Smooth muscle cell (in vitro differentiated cells): Measurements from ENCODE around the gene DENND6B. TPM values are rescaled to one million over a fixed set of nuclear protein-coding genes. Genes with fewer than 3 reads are reported as not detected.
"Not testable (repeated sequence)": the region's sequence is repeated elsewhere in the genome, so short reads cannot be mapped to it uniquely, and the experiment has no call there.

ENCODE experiments used
- DNase-seq: peaks from one replicate; lab custom pipeline; 2025; ENCODE audit not compliant: unreplicated experiment; lab: John Stamatoyannopoulos, UW
- H2AFZ ChIP-seq: fragments of 200-600 bp; sonication (generic); 2 replicates; pipeline ENCODE4 v1.6.0; 2016; ENCODE audit warnings: antibody characterized with exemption, low read depth, mild to moderate bottlenecking
- H3F3A ChIP-seq: fragments of 200-600 bp; sonication (generic); 2 replicates; pipeline ENCODE4 v1.6.0; 2017; ENCODE audit warnings: antibody characterized with exemption, low read depth
- H3K27ac ChIP-seq: fragments of 200-600 bp; sonication (generic); 2 replicates; pipeline ENCODE4 v1.5.1; 2016; ENCODE audit warnings: low read depth, mild to moderate bottlenecking
- H3K27me3 ChIP-seq: fragments of 200-600 bp; sonication (generic); 2 replicates; pipeline ENCODE4 v1.6.1; 2016; ENCODE audit warnings: low read depth, mild to moderate bottlenecking
- H3K36me3 ChIP-seq: fragments of 200-600 bp; sonication (generic); 2 replicates; pipeline ENCODE4 v1.5.1; 2016; ENCODE audit warnings: low read depth
- H3K4me1 ChIP-seq: fragments of 200-600 bp; sonication (generic); 2 replicates; pipeline ENCODE4 v1.5.1; 2016; ENCODE audit warnings: low read depth
- H3K4me2 ChIP-seq: fragments of 200-600 bp; sonication (generic); 2 replicates; pipeline ENCODE4 v1.6.0; 2016; ENCODE audit warnings: mild to moderate bottlenecking
- H3K4me3 ChIP-seq: fragments of 200-600 bp; sonication (generic); 2 replicates; pipeline ENCODE4 v1.5.1; 2016; ENCODE audit warnings: mild to moderate bottlenecking
- H3K79me2 ChIP-seq: fragments of 200-600 bp; sonication (generic); 2 replicates; pipeline ENCODE4 v1.6.0; 2016; ENCODE audit warnings: low read depth, mild to moderate bottlenecking
- H3K9ac ChIP-seq: fragments of 200-600 bp; sonication (generic); 2 replicates; pipeline ENCODE4 v1.6.0; 2016; ENCODE audit warnings: low read depth
- H3K9me3 ChIP-seq: fragments of 200-600 bp; sonication (generic); replicated peaks from 2 replicates; pipeline ENCODE4 v1.5.1; 2016; ENCODE audit warnings: low read depth
- H4K20me1 ChIP-seq: fragments of 200-600 bp; sonication (generic); 2 replicates; pipeline ENCODE4 v1.6.0; 2016; ENCODE audit warnings: low read depth
- WGBS: methylation state at CpG from one replicate; pipeline ENCODE4 v1.1.7; 2016; ENCODE audit warnings: low lambda C conversion rate; 5-methylcytosine and 5-hydroxymethylcytosine counted together
- polyA plus RNA-seq: library from polyadenylated mRNA; unstranded; fragments of >200 nt; fragmentation: Nextera tagmentation; extraction: Ambion mirVana; gene quantifications from 2 replicates; pipeline ENCODE4 v1.2.1, GENCODE V29; 2016
- total RNA-seq: library from RNA; depleted of rRNA; stranded (reverse); fragments of >200 nt; gene quantifications from 2 replicates; pipeline ENCODE4 v1.2.3, GENCODE V29; 2014
- TF ChIP-seq, protein P1 (sequence below): fragments of 200-600 bp; sonication (generic); IDR thresholded peaks from 2 replicates; pipeline ENCODE4 v1.5.1; 2017; ENCODE audit warnings: borderline replicate concordance, mild to moderate bottlenecking, antibody characterized with exemption; ENCODE audit not compliant: insufficient read depth, poor library complexity, severe bottlenecking

The DENND6B gene
- total and polyA plus RNA-seq, 2 experiments from 2014 or later, result 3.1 to 7.8 TPM

DNA sequence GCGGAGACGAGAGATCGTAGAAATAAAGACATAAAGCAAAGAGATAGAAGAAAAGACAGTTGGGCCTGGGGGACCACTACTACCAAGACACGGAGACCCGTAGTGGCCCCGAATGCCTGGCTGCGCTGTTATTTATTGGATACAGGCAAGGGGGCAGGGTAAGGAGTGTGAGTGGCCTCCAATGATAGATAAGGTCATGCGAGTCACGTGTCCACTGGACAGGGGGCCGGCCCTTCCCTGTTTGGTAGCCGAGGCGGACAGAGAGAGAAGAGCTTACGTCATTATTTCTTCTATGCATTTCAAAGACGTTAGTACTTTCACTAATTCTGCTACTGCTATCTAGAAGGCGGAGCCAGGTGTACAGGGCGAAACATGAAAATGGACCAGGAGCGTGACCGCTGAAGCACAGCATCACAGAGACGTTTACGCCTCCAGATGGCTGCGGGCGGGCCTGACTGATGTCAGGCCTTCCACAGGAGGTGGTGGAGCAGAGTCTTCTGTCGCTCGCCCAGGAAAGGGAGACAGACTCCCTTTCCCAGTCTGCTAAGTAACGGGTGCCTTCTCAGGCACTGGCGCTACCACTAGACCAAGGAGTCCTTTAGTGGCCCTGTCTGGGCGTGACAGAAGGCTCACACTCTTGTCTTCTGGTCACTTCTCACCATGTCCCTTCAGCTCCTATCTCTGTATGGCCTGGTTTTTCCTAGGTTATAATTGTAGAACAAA, 41.1 kb upstream of the DENND6B start:
- Histone ChIP-seq H3K4me3 (no peak overlapping the region), H3F3A (peaks cover 5% of the 10 kb centered on the region), H3K27ac (no peak overlapping the region), H3K4me2 (no peak overlapping the region), H4K20me1 (peaks cover 78% of the 10 kb centered on the region), H3K79me2 (peaks cover 61% of the 10 kb centered on the region), H3K27me3 (no peaks in the 10 kb centered on the region), H2AFZ (no peak overlapping the region), H3K4me1 (no peaks in the 10 kb centered on the region), H3K36me3 (no peaks in the 10 kb centered on the region), H3K9ac (no peak overlapping the region), H3K9me3 (no peaks in the 10 kb centered on the region)
- TF ChIP-seq, protein P1, sequence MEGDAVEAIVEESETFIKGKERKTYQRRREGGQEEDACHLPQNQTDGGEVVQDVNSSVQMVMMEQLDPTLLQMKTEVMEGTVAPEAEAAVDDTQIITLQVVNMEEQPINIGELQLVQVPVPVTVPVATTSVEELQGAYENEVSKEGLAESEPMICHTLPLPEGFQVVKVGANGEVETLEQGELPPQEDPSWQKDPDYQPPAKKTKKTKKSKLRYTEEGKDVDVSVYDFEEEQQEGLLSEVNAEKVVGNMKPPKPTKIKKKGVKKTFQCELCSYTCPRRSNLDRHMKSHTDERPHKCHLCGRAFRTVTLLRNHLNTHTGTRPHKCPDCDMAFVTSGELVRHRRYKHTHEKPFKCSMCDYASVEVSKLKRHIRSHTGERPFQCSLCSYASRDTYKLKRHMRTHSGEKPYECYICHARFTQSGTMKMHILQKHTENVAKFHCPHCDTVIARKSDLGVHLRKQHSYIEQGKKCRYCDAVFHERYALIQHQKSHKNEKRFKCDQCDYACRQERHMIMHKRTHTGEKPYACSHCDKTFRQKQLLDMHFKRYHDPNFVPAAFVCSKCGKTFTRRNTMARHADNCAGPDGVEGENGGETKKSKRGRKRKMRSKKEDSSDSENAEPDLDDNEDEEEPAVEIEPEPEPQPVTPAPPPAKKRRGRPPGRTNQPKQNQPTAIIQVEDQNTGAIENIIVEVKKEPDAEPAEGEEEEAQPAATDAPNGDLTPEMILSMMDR, result no peak
- 95% methylated on average over 27 of the region's 27 CpGs for WGBS
- no peak for DNase-seq

DNA sequence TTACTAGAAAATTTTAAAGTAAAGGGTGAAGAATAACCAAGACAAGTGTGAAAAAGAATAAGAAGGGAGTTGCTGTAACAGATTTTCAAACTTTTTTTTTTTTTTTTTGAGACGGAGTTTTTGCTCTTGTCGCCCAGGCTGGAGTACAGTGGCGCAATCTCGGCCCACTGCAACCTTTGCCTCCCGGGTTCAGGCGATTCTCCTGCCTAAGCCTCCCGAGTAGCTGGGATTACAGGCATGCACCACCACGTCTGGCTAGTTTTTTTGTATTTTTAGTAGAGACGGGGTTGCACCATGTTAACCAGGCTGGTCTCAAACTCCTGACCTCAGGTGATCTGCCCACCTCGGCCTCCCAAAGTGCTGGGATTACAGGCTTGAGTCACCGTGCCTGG, 37.0 kb upstream of the DENND6B start:
- not testable (repeated sequence) for H3K27me3 ChIP-seq, H3K27ac ChIP-seq, H3K4me2 ChIP-seq, H3K9ac ChIP-seq, DNase-seq, H3F3A ChIP-seq, H3K4me1 ChIP-seq, H3K36me3 ChIP-seq, H3K9me3 ChIP-seq, H2AFZ ChIP-seq, H3K4me3 ChIP-seq
- WGBS, result 96% methylated on average over 11 of the region's 11 CpGs
- Histone ChIP-seq H4K20me1 (peaks cover 95% of the 10 kb centered on the region), H3K79me2 (peaks cover 89% of the 10 kb centered on the region)

DNA sequence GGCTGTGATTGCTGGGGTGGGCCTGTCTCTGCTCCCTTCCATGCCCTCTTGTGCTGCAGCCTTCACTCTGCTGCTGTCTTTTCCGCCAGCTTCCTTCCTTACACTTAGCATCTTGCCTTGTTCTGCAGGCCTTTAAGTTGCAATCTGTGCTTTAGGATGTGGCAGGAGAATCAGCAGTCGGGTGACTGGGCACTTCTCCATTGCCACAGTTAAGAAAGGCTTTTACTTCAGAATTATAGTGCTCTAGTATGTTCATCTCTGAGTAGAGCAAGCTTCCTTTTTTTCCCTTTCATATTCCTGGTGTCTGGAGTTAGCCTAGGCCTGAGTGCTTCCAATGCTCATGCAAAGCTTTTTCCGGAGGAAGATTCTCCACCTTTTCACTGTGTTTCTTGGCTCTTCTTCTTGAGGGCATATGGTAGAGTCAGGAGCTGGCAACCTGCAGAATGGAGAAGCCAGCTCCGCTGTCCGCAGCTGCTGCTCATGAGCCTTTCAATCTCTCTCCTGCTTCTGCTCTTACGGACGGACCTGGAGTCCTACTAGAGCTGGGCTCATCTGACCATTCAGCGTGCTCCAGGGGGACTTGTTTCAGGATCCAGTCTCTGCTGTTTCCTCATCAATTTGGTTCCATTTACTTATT, 36.5 kb upstream of the DENND6B start:
- Histone ChIP-seq H3K9ac (no peak overlapping the region), H3K4me3 (no peak overlapping the region), H4K20me1 (peaks cover 96% of the 10 kb centered on the region), H3K4me2 (no peak overlapping the region), H3K27me3 (no peaks in the 10 kb centered on the region), H3F3A (peaks cover 5% of the 10 kb centered on the region), H3K4me1 (no peaks in the 10 kb centered on the region), H3K79me2 (peaks cover 90% of the 10 kb centered on the region), H3K9me3 (no peaks in the 10 kb centered on the region), H3K27ac (no peak overlapping the region), H3K36me3 (no peaks in the 10 kb centered on the region), H2AFZ (no peak overlapping the region)
- TF ChIP-seq, protein P1, result no peak
- DNase-seq, result no peak
- WGBS, result 98% methylated on average over 8 of the region's 8 CpGs

DNA sequence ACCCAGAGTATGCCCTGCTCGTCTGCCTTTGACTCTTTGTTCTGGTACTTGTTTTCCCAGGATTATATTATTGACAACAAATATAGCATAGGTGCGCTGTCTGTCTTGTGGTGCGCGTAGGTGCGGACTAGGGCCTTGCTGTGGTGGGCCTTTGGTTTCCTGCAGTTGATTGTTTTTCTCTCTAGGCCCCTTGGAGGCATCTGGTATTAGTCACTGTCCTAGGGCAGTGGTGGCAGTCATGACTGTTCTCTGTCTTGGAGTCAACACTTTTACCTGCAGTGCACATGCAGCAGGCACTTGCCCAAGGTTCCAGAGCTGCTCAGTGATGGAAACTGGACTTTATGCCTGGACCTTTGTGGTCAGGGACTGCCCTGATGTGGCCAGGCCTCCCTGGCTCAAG, 34.9 kb upstream of the DENND6B start:
- Histone ChIP-seq H3K79me2 (peaks cover 99% of the 10 kb centered on the region), H3K9me3 (no peaks in the 10 kb centered on the region), H3F3A (peaks cover 5% of the 10 kb centered on the region), H3K9ac (no peak overlapping the region), H4K20me1 (peaks cover 97% of the 10 kb centered on the region), H3K36me3 (no peaks in the 10 kb centered on the region), H3K4me2 (no peak overlapping the region), H3K27ac (no peak overlapping the region), H3K4me3 (no peak overlapping the region), H3K27me3 (no peaks in the 10 kb centered on the region), H2AFZ (no peak overlapping the region), H3K4me1 (no peaks in the 10 kb centered on the region)
- 95% methylated on average over 5 of the region's 5 CpGs for WGBS
- TF ChIP-seq, protein P1, result no peak
- no peak for DNase-seq
